ENCODE data around the gene TPGS1.

- TF ChIP-seq CTCF (IDR thresholded peaks at IDR 0.05), result no peak
- no peak for TF ChIP-seq EZH2 (IDR thresholded peaks at IDR 0.05; ENCODE audit: borderline replicate concordance, insufficient read depth, low read depth, low read length, poor library complexity, severe bottlenecking)
Measured at GRCh38 chr19:485077-485476, 22.2 kb upstream of the TPGS1 start.
